ENCODE measurements around the gene MAP3K3. TPM values are rescaled to one million over a fixed set of nuclear protein-coding genes. Genes with fewer than 3 reads are reported as not detected.

The MAP3K3 gene
- total RNA-seq, 1 experiment from 2014 or later, result 14.1 TPM

DNA sequence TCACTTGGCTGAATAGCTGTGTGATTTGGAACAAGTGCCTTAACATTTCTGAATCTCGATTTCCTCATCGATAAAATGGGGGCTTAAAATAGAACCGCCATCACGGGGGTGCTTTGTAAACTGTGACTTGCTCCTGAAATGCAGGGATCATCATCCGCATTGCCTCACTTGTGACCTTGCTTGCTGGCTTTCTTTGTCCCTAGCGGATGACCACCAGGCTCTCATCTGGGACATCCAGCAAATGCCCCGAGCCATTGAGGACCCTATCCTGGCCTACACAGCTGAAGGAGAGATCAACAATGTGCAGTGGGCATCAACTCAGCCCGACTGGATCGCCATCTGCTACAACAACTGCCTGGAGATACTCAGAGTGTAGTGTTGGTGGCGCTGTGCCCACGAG, 33.4 kb upstream of the MAP3K3 start:
- BruUV-seq (replicated peaks), result no TSS peak
- CTCF ChIA-PET, result no interaction called here
- peaks cover 19% of the 10 kb centered on the region; the same call in 1 of the 2 replicates for H3K36me3 ChIP-seq (ENCODE audit: low read depth)

DNA sequence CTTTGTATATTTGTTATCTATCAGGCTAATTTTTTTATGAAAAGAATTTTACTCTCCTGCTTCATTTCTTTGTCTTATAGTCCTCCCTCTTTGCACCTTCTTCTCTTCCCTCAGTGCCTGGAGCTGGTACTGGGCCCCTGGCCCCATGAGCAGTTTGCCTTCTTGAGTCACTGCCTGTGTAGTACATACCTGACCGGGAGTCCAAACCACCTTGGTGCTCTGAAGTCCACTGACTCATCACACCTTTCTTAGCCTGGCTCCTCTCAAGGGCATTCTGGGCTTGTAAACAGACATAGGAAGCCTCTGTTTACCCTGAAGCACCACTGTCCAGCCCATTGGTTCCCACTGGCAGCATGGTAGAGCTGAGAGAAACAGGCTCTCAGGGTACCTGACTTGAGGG, 32.6 kb upstream of the MAP3K3 start:
- H3K27ac ChIP-seq, result no peak overlapping the region
- H3K4me1 ChIP-seq (replicated peaks; ENCODE audit: insufficient read depth), result no peaks in the 10 kb centered on the region
- peaks cover 15% of the 10 kb centered on the region; the same call in 1 of the 2 replicates for H3K36me3 ChIP-seq (ENCODE audit: low read depth)
- ChIA-PET POLR2A (ENCODE audit: unreplicated experiment) (no interaction called here), CTCF (interaction anchor here (0.5 kb wide), 1 partner anchor 123 kb away, joined by 5 read pairs; no protein-coding TSS in a partner anchor)
- intact Hi-C loops (cut with micrococcal nuclease; ENCODE audit: unreplicated experiment), result no loop called here
- no peaks in the 10 kb centered on the region for H3K9me3 ChIP-seq (ENCODE audit: insufficient read depth, low read depth)
- H3K27me3 ChIP-seq (ENCODE audit: insufficient read depth, low read depth), result no peaks in the 10 kb centered on the region
- no peaks in the 10 kb centered on the region for H3K9me2 ChIP-seq (ENCODE audit: insufficient read depth)
- H3F3A ChIP-seq (ENCODE audit: insufficient read depth, low read depth), result peaks cover 3% of the 10 kb centered on the region; the same call in 1 of the 2 replicates
- H3K79me2 ChIP-seq (ENCODE audit: low read depth), result no peaks in the 10 kb centered on the region
- H3K4me3 ChIP-seq, result no peak overlapping the region
- DNase-seq, result no peak
- no peak overlapping the region for H2AFZ ChIP-seq
- no peak overlapping the region for H3K4me2 ChIP-seq
- no TSS peak for BruUV-seq (replicated peaks)
- H4K20me1 ChIP-seq (ENCODE audit: insufficient read depth), result peaks cover 4% of the 10 kb centered on the region; the same call in 1 of the 2 replicates
- TF ChIP-seq, protein P1, sequence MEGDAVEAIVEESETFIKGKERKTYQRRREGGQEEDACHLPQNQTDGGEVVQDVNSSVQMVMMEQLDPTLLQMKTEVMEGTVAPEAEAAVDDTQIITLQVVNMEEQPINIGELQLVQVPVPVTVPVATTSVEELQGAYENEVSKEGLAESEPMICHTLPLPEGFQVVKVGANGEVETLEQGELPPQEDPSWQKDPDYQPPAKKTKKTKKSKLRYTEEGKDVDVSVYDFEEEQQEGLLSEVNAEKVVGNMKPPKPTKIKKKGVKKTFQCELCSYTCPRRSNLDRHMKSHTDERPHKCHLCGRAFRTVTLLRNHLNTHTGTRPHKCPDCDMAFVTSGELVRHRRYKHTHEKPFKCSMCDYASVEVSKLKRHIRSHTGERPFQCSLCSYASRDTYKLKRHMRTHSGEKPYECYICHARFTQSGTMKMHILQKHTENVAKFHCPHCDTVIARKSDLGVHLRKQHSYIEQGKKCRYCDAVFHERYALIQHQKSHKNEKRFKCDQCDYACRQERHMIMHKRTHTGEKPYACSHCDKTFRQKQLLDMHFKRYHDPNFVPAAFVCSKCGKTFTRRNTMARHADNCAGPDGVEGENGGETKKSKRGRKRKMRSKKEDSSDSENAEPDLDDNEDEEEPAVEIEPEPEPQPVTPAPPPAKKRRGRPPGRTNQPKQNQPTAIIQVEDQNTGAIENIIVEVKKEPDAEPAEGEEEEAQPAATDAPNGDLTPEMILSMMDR (conservative IDR thresholded peaks at IDR 0.05), result no peak
- TF ChIP-seq EZH2 (IDR thresholded peaks at IDR 0.05; ENCODE audit: low read depth), result no peak

More for the DNA sequence above, 33.4 kb upstream of the MAP3K3 start:
- no peak overlapping the region for H3K27ac ChIP-seq
- H3K4me1 ChIP-seq (replicated peaks; ENCODE audit: insufficient read depth), result no peaks in the 10 kb centered on the region
- no peaks in the 10 kb centered on the region for H3K27me3 ChIP-seq (ENCODE audit: insufficient read depth, low read depth)
- peaks cover 4% of the 10 kb centered on the region; the same call in 1 of the 2 replicates for H4K20me1 ChIP-seq (ENCODE audit: insufficient read depth)
- POLR2A ChIA-PET (ENCODE audit: unreplicated experiment), result no interaction called here
- peaks cover 3% of the 10 kb centered on the region; the same call in 1 of the 2 replicates for H3F3A ChIP-seq (ENCODE audit: insufficient read depth, low read depth)
- H3K9me2 ChIP-seq (ENCODE audit: insufficient read depth), result no peaks in the 10 kb centered on the region
- no peak for DNase-seq
- no peaks in the 10 kb centered on the region for H3K9me3 ChIP-seq (ENCODE audit: insufficient read depth, low read depth)
- TF ChIP-seq EZH2 (IDR thresholded peaks at IDR 0.05; ENCODE audit: low read depth), result no peak
- TF ChIP-seq, protein P1 (conservative IDR thresholded peaks at IDR 0.05), result no peak
- no peak overlapping the region for H3K4me2 ChIP-seq
- intact Hi-C loops (cut with micrococcal nuclease; ENCODE audit: unreplicated experiment), result no loop called here
- H2AFZ ChIP-seq, result no peak overlapping the region
- H3K79me2 ChIP-seq (ENCODE audit: low read depth), result no peaks in the 10 kb centered on the region
- H3K4me3 ChIP-seq, result no peak overlapping the region

DNA sequence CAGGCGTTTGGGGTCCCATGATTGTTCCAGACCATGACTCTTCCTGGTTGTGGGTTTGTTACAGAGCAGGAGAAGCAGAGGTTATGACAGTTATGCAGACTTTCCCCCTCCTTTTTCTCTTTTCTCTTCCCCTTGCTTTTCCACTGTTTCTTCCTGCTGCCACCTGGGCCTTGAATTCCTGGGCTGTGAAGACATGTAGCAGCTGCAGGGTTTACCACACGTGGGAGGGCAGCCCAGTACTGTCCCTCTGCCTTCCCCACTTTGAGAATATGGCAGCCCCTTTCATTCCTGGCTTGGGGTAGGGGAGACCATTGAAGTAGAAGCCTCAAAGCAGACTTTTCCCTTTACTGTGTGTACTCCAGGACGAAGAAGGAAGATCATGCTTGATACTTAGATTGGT, 29.4 kb upstream of the MAP3K3 start:
- intact Hi-C loops (cut with micrococcal nuclease; ENCODE audit: unreplicated experiment), result no loop called here
- Histone ChIP-seq H3K4me3 (no peak overlapping the region), H4K20me1 (ENCODE audit: insufficient read depth) (peaks cover 4% of the 10 kb centered on the region; the same call in 1 of the 2 replicates), H3K79me2 (ENCODE audit: low read depth) (no peaks in the 10 kb centered on the region), H3K4me1 (replicated peaks; ENCODE audit: insufficient read depth) (no peaks in the 10 kb centered on the region), H3K9me3 (ENCODE audit: insufficient read depth, low read depth) (no peaks in the 10 kb centered on the region), H3K4me2 (no peak overlapping the region), H3F3A (ENCODE audit: insufficient read depth, low read depth) (peaks cover 3% of the 10 kb centered on the region; the same call in 1 of the 2 replicates), H3K27me3 (ENCODE audit: insufficient read depth, low read depth) (no peaks in the 10 kb centered on the region), H2AFZ (no peak overlapping the region), H3K9me2 (ENCODE audit: insufficient read depth) (no peaks in the 10 kb centered on the region), H3K36me3 (ENCODE audit: low read depth) (0 out of 2 replicates have a peak, but pooled peaks cover 9% of the 10 kb centered on the region), H3K27ac (no peak overlapping the region)
- TF ChIP-seq, protein P1 (conservative IDR thresholded peaks at IDR 0.05), result no peak
- no peak for TF ChIP-seq EZH2 (IDR thresholded peaks at IDR 0.05; ENCODE audit: low read depth)
- ChIA-PET POLR2A (ENCODE audit: unreplicated experiment) (interaction anchor here (0.7 kb wide), 1 partner anchor 149 kb away, joined by 6 read pairs; no protein-coding TSS in a partner anchor), CTCF (interaction anchor here (0.6 kb wide), 1 partner anchor 41 kb away, joined by 3 read pairs; no protein-coding TSS in a partner anchor)
- no peak for DNase-seq
- no TSS peak for BruUV-seq (replicated peaks)
